Activated CD8-positive, alpha-beta memory T cell treated with anti-CD3 and anti-CD28 coated beads, Interleukin-2, amount 50 U/mL, for 24 hours (primary cell): Measurements from ENCODE around the gene NOTCH3.

Source experiments
- DNase-seq: peaks from one replicate; pipeline ENCODE4 v3.0.0-alpha.2; 2020; ENCODE audit errors: extremely low read depth

Gene NOTCH3

GRCh38 chr19:15161028-15161984, 39.5 kb downstream of the NOTCH3 start:
- DNase-seq = no peak

GRCh38 chr19:15159251-15159650, 41.5 kb downstream of the NOTCH3 start:
- DNase-seq = no peak

DNA sequence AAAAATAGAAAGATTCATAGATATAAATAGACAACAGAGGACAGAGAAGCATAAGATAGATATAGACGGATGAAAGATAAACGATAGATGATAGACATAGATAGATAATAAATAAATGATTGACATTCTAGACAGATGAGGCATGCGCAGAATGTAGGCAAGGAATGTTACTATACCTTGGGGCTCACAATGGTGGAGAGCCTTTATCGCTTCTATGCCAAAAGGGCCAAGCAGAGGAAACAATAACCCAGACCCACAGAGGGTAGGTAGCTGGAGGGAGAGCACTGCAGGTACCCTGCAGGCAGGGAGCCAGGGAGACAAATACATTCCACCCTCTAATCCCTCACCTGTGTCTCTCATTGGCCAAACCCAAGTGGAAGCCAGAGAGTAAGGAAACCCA, 44.4 kb downstream of the NOTCH3 start:
- no peak for DNase-seq

DNA sequence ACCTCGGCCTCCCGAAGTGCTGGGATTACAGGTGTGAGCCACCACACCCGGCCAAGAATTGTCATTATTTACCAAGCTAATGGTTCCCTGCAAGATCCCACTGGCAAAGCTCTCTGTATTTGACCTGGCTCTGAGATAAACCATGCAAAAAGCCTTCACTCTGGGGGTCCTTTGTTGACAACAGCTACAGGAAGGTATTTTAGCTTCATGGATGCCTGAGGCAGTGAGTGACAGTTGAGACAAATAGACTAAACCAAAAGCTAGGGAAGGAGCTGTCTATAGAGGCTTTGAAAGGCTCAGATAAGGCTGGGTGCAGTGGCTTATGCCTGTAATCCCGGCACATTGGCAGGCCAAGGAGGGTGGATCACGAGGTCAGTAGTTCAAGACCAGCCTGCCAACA, 45.5 kb downstream of the NOTCH3 start:
- DNase-seq = no peak

- DNase-seq = no peak
Observed at GRCh38 chr19:15154002-15154612, 46.7 kb downstream of the NOTCH3 start.

DNA sequence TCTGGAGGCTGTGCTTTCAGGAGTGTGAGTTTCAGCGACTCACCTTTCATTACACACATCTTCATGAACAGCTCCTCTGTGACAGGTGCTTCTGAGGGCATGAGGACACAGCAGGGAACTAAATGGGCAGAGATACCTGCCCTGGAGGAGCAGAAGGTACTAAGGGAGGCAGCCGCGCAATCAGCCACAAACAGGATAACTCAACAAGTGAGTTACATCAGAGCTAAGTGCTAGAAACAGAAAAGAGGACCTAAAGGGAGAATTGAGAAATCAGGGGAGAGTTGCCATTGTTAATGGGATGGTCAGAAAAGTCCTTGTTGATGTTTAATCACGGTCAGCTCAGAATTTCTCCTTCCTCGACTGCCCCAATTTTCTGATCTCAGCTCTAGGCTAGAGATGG, 51.1 kb downstream of the NOTCH3 start:
- no peak for DNase-seq

- DNase-seq = no peak
Observed at GRCh38 chr19:15147090-15147489, 53.7 kb downstream of the NOTCH3 start.

DNA sequence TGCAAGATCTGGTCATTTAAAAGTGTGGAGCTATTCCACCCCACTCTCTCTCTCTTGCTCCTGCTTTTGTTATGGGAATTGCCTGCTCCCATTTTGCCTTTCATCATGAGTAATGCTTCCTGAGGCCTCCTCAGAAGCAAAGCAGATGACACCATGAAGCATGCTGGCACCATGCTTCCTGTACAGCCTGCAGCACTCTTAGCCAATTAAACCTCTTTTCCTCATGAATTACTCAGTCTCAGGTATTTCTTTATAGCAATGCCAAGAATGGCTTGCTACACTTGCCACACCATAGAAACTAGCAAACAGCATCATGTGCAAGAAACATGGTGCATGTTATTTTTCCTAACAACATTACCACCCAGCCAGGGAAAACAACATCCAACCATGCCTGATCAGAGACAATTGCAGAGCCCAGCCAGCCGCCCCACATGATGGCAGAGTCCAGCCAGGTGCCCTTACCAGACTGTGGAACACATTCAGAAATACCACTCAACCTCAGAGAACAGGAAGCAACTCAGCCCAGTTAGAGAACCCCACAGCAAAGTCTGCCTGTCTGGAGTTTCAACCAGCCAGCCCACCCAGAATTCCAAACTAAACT, 56.6 kb downstream of the NOTCH3 start:
- DNase-seq = no peak

GRCh38 chr19:15142313-15142712, 58.5 kb downstream of the NOTCH3 start:
- DNase-seq = no peak

- no peak for DNase-seq
Observed at GRCh38 chr19:15141143-15141542, 59.7 kb downstream of the NOTCH3 start.

DNA sequence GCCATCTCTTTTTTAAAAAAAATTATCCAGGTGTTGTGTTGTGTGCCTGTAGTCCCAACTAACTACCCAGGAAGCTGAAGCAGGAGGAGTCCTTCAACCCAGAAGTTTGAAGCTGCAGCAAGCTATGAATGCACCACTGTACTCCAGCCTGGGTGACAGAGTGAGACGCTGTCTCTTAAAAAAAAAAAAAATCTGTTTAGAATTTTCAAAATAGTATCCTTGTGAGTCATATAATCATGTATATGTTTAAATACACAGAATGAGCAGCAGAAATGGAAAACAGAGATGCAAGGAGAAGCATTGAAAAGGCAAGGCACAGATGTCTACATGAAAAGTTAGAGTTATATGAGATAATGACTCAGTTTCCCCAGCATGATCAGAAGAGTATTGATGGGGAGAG, 62.4 kb downstream of the NOTCH3 start:
- no peak for DNase-seq

GRCh38 chr19:15137777-15138176, 63.0 kb downstream of the NOTCH3 start:
- DNase-seq = no peak

GRCh38 chr19:15136234-15136954, 64.4 kb downstream of the NOTCH3 start:
- no peak for DNase-seq

- no peak for DNase-seq
Observed at GRCh38 chr19:15129856-15130585, 70.8 kb downstream of the NOTCH3 start.

GRCh38 chr19:15128162-15128770, 72.5 kb downstream of the NOTCH3 start:
- DNase-seq = no peak

DNA sequence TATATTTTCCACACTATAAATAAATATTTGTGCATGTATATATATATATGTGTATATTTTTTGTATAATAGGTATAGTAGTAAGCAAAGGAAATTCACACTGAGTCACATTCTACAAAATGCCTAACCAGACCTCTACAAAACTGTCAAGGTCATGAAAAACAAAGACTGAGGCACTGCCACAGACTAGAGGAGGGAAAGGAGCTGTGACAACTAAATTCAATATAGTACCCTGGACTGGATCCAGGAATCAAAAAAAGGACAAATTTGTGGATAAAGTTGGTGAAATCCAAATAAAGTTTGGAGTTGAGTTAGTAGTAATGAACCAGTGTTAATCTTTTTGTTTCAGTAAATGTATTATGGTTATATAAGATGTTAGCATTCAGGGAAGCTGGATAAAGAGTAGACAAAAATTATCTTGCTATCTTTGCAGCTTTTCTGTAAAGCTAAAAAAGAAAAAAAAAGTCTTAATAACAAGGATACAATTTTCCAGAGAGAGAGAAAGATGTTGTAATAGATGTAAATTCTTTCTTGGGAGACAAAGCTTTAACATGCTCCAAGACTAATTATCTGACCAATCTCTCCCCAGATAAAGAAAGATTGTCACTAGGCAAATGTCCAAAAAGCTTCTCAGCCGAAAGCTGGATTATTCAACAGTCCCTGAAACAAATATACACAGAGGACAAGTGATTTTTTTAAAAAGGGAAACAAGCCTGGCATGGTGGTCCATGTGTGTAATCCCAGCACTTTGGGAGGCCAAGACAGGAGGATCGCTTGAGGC, 74.5 kb downstream of the NOTCH3 start:
- no peak for DNase-seq

GRCh38 chr19:15125232-15126067, 75.3 kb downstream of the NOTCH3 start:
- peak; percentile 96 for DNase-seq

GRCh38 chr19:15124572-15125231, 76.1 kb downstream of the NOTCH3 start:
- DNase-seq = no peak

- no peak for DNase-seq
Observed at GRCh38 chr19:15123900-15124299, 76.9 kb downstream of the NOTCH3 start.
